Umbilical cord (tissue), 2 donors: ENCODE results near the gene RIT2. TPM values are rescaled to one million over a fixed set of nuclear protein-coding genes. Genes with fewer than 3 reads are reported as not detected.
A peak's percentile ranks its signal among the peaks of the same experiment; 100 is the strongest.

Source experiments
- DNase-seq: peaks from one replicate; pipeline ENCODE4 v3.0.0-alpha.2; 2015; ENCODE audit warnings: low spot score
- total RNA-seq: library from RNA; depleted of rRNA; stranded (reverse); fragments of >200 nt; gene quantifications from one replicate; pipeline ENCODE4 v1.2.3, GENCODE V29; 2014; ENCODE audit warnings: low replicate concordance; ENCODE audit not compliant: insufficient read depth

RIT2 gene
- not detected for total RNA-seq

DNA sequence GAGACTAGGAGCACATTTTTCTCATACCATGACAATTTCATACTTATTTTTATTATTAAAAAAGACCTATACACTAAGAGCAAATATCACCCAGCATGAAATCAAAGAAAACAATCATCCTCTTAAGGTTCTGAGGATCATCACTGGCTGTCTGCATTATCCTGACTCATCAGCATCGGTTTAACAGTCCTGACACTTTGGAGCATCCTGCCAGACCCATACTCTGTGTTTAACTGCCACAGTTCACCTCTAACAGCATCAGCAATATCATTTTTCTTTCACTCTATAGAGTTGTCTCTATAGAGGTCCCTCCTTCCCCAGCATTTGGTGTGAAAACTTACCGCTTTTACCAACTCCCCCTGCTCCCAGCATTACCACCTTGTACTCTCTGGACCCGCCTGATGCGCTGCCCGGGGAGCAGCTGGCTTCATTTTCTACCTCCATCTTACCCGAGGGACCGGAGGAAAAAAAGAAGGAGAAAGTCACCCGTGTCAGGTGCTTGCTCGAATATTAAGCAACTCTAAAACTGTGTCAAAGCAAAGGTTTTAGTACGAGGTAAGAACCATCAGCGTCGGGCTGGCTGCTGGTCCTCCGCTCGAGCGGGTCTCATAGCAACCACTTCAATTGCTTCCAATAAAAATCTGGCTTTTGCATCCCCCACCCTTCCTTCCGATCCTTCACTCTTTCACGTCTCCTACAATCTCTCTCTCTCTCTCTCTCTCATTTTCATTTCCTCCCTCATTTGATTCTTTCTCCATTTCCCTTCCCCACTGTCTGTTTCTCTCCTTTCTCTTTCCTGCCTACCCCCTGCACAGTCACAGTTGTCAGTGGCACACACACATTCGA is at the start of gene RIT2:
RIT2 (minus strand) TSS at position 610 of the 846 bp plus-strand sequence.
- no peak for DNase-seq

DNA sequence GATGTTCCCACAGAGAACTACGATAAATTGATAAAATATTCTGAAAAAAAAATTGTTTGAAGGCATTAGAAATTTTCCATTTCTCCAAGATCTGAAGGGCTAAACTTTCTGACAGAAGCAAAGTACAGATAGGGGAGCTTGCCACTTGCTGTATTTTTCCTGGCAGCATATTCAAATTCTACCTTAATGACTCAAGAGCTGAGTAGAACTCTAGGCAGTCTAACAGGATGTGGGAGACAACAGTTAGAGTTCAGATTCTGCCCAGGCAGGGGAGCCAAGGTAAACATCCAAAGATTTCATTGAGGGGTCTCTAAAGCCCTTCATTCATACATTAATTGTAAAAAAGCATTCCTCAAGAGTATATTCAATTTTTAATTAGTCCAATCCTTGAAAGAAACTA is 46.0 kb upstream of the RIT2 start:
- DNase-seq = peak; percentile 15

DNA sequence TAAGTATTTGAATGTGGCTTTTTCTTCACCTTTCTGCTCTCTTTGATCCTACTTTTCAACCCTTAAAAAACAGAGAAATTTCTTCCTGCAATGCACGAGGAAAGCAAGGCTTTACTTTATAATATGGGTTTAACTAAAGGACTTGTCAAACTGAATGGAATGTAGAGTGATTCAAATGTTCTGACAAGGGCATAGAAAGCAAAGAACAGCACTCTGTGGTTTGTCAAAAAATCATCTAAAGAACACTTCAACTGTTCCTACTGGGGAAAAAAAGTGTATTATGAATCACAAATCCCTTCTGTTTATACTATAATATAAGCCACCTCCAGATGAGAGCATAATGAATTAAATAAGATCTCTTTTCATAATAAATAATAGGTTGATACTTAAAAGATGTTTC is 45.0 kb upstream of the RIT2 start:
- DNase-seq = peak; percentile 65

DNA sequence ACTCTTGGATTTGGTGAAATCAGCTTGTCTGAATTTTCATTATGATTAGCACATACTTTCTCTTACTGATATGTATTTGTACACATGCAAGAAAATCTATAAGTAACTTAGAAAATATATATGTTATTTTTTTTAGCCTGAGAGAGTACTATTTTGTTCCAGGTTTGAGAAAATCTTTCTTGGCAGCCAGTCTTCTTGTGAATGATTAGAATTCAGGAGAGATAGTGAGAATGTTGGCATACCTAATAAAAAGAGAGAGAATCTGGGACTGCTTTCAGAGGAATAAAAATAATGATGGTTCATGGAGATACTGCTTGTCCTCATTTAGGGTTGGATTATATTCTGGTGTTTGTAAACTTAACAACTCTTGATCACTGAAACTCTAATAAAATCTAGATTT is 44.4 kb upstream of the RIT2 start:
- no peak for DNase-seq

DNA sequence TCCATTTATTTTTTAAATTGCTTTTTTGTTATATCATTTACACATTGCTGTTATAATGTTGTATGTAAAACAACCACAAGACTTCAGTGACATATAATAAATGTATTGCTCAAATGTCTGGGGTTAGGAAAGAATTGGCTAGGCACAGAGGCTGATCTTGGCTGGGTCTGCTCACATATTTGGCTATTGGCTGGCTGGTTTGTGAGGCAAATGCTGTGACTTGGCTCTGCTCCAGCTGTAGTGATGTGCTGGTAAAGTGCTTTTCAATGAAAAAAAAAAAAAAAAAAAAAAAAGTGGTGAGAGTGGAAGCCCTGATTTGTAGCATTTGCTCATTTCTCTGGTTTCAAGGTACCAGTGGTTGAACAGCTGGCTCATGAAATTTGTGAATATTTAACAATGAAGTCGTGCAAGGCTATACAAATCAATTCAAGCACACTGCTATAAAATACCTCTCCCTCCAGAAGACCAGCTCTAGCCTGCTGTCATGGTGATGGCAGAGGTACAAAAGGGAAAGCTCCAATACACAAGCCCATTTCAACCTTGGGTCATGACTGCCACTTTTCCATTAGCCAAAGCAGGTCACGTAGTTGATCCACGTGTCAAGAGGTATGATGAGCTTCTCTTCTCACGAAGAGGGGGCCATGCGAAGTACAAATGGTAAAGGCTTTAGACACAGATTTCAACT is 43.7 kb upstream of the RIT2 start:
- DNase-seq = no peak

DNA sequence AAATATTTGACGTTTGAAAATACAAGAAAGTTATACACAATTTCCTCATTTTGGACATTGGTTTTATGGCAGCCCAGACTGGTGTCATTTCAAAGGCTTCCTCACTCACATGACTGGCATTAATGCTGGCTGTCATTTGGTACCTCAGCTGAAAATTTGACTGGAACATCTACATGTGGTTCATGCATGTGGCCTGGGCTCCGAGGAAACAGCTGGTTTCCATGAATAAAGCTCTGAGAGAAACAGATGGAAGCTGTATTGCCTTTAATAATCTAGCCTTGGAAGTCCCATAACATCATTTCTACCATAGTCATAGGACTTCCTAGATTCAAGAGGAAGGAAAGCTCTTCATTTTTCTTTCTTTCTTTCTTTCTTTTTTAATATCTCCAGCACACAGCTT is 42.9 kb upstream of the RIT2 start:
- DNase-seq = no peak

DNA sequence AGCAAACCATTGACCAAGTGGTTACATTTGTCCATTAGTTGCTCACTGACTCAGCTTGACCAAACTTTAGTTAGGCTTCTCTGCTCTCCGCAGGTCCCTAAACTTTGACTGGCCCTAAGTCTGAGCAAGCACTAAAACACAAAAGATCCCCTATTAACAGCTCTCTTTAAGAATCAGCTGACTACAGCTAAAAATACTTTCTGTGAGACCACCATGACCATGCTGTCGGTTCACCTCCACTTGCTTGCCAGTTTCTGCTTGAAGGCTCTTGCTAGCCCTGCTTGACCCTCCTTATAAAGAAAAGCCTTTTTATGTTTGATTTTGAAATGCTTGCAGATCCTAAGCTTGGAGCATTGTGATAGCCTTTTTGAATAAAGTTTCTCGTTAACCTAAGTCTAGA is 40.4 kb upstream of the RIT2 start:
- no peak for DNase-seq

DNA sequence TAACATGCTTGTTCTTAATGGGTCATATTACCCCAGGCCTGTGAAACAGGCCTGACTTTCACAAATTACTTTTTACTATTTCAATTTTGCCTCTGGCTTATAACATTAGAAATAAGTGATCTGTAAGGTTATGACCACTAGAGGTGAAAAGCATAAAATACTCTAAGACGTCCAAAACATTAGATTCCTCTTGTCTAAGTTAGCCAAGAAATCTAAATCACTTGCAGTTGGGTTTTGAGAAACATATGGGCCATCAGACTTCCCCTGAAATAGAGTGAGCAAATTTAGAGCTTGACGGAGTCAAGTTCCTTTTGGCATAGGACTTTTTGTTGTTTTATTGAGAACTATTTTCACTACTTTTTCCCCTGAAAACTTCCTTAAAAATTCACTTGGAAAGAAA is 32.7 kb upstream of the RIT2 start:
- no peak for DNase-seq

DNA sequence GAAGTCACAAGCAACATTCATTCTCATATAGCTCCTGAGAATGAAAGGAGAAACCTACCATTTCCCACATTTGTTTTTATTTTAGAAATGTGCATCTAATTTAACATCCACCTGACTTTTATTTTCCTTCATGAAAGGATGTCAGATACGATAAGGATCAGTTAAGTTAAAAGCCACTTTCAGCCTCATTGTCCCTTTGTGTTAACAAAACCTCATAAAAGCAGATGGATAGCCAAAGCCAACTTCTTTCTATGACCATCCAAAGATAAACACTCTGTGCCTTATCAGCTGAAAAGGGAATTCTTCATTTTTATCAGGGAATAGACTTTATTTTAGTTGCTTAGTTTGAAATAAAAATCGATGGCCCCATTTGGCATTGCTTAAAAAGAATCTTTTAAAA is 25.7 kb upstream of the RIT2 start:
- no peak for DNase-seq

DNA sequence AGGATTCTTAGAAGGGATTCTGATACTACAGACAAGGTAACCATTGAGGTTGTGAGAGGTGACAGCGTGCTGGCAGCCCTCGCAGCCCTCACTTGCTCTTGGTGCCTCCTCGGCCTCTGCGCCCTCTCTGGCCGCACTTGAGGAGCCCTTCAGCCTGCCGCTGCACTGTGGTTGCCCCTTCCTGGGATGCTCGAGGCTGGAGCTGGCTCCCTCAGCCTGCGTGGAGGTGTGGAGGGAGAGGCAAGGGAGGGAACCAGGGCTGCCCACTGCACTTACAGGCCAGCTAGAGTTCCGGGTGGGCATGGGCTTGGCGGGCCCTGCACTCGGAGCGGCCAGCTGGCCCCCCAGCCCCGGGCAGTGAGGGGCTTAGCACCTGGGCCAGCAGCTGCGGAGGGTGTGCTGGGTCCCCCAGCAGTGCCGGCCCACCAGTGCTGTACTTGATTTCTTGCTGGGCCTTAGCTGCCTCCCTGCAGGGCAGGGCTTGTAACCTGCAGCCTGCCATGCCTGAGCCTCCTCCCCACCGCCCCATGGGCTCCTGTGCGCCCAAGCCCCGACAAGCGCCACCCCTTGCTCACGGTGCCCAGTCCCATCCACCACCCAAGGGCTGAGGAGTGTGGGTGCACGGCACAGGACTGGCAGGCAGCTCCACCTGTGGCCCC is 23.9 kb upstream of the RIT2 start:
- no peak for DNase-seq

DNA sequence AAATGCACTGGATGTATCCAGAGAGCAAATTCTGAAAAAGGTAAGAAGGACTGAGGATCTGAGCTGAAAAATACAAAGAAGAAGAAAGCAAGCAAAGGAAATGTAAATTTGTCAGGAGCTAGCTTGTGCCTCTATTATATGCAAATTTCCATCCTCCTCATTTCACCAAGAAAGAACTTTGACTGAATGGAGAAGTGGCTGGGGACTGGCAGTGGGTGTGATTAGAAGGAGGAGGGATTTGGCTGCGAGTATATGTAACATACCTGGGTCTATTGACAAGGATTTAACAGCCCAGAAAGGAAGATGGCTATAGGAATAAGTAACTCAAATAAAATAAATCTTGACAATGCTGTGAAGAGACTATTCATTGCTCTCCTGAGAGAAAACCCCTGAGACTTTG is 19.4 kb upstream of the RIT2 start:
- no peak for DNase-seq

DNA sequence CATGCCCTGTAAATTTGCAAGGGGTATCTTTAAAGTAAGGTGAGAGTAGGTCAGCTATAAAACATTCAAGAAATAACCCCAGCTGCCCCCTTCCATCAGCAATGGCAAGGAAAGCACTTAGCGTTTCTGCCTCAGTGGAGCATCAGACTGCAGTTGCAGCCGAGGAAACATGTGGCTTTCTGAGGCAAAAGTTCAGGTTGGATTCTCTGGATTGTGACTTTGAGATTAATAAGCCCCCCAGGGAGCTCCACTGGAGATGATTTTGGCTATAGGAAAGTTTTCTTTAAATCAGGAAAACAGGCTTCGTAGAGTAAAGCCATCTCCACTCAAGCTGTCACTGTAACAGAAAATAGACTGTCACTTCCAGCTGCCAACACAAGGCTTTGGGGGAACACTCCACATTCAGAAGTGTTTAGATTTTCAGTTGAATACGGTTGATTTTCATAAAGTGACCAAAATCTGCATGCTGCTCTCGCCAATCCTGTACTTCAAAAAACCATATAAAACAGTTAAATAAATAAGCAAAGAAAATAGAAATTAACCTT is 15.3 kb upstream of the RIT2 start:
- no peak for DNase-seq

DNA sequence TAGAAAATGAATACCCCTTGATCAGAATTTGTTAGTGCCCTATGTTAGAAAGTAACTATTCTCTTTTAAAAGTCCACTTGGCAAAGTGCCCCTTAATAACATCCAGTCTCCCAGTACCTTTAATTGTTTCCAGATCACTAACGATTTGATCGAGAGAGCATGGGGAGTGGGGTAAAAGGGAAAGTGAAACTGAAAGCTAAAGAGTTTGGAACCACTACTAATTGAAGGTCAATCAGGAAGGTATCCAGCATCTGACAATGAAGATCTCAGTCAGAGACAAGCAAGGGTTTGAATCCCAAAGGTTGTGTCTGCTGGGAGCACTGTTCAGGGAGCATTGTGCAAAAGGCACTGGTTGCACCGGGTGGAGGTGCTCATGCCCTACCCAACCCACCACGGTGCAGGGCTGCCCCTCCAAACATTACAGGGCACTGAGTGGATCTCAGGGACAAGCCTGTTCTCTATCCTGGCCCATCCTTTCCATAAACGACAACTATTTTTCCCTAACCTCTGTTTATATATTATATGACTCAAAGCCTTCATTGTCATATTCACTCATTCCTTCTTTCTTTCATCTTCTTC is 14.6 kb upstream of the RIT2 start:
- no peak for DNase-seq

DNA sequence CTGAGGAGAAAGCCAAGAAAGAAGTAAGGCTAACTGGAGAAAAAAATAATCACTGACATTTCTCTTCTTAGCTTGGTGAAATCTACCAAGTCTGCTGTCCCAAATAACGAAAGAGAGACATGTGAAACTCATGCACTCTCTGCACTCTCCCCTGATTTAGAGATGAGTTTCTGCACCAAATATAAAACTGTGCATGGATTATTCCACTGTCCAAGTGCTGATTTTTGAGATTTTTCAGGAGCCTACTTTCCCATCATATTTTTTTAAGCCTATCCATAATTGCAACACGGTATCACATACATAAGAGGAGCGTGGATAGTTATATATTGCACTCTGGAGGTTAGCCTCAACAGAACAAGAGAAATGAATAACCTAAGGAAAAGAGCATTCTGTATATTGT is 10.0 kb upstream of the RIT2 start:
- no peak for DNase-seq

DNA sequence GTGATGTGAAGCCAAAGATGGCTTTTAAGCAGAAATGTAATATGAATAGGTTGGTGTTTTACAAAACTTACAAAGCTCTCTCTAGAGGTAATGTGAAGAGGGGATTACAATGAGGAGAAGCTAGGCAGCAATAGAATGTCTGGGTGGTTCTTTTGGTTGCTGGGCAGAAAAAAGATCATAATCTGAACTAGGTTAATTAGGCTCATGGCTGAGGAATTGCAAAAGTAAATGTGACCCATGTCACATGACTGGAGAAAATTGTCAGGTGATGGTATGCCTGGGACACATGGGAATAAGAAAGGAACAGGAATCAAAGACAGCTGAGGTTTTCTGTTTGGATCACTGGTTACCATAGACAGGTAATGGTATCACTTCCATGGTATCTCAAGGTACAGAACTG is 7.5 kb upstream of the RIT2 start:
- DNase-seq = no peak

DNA sequence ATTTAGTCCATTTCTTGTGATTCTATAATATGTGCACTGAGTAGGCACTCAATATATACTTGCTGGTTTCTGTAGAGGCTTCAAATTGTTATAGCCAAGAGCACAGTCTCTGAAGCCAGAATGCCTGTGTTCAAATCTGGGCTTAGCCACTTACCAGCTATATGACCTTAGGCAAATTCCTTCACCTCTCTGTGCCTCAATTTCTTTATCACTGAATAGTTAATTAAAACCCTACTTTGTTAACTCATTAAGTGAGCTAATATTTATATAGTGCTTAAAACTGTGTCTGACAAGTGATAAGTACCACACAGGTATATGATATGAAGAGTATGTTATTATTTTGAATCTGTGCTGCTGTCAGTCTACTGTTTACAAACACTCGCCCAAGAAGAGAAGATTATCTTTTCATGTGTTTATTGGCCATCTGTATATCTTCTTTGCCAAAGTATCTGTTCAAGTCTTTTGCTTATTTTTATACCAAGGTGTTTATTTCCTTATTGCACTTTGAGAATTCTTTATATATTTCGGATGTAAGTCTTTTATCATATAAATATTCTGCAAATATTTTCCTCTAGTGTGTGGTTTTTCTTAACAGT is 1.3 kb upstream of the RIT2 start:
- no peak for DNase-seq

DNA sequence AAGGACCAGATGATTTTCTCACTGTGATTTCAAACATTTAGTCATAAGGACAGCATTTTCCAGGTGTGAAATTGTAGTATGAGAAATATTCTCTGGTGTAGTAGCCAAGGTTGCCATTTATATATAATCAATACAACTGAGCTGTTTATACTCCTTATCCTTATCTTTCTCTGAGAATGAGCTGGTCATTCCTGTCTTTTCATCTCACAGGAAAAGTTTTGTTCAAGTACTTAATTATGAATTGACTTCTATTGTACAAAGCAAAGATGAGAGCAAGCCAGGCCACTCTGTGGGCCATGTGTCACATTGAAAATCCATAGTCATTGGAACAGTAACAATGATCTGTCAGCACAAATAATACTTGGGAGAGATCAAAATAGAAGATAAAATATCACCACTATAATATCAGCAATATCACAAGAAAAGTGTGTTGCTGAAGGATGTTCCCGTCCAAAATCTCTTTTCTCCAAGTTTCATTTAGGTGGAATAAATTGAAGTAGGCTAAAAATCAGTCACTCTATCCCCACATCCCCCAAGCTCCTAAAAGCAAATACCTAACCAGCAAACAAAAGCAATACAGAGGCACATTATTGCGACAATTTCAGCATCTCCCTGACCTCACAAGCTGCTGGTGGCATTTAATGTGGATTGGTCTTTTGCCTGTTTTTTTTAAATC is 2.1 kb downstream of the RIT2 start:
- no peak for DNase-seq

DNA sequence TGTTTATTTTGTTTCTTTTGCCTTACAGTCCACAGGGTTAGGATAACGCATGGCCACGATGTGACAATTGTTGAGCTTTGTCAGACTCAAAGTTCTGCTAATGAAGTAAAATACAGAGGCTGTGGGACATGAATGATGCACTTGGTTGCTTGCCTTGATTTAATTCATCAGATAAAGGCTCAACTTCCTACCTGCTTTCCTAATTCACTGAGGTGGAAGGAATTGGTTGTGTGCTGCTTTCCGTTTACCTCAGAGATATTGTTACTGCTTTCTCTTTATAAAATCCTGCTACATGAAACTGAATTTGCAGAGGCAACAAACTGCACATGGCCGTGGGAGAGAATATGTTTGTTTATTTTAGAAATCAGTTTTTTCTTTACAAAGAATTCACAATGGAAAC is 6.6 kb downstream of the RIT2 start:
- DNase-seq = no peak

DNA sequence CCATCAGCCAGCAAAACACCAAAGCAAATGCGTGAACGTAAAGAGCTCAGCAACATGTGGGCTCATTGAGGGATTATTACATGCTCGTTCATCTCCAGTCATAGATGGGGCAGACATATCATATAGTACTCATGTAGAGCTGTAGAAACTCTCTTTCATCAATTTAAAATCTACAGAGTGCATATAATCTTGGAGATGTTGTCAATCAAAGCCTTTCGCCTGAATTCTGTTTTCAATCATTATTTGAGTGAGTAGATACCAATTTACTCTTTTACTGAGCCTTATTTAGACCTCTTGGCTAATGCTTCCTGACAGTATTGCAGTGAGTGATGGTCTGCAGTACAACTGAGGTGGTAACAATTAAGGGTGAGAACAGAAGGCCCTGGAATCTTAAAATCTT is 7.0 kb downstream of the RIT2 start:
- no peak for DNase-seq

DNA sequence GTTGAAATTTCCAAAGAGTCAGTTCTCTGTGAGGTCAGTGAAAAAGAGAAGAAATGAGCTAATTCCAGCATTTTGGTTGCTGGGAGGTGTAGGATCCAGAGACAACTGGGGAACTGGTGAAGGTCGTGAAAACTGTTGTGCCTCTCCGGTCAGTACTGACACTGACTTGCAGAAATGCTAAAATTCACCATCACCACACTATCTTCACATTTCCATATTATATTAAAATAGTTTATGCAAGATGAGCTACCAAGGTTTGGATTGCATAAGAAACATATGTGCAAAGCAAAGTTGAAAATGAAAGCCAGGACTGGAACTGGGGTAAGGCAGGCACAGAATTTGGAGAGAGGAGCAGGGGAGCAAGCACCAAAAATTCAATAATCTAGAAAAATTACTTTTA is 21.8 kb downstream of the RIT2 start:
- no peak for DNase-seq

DNA sequence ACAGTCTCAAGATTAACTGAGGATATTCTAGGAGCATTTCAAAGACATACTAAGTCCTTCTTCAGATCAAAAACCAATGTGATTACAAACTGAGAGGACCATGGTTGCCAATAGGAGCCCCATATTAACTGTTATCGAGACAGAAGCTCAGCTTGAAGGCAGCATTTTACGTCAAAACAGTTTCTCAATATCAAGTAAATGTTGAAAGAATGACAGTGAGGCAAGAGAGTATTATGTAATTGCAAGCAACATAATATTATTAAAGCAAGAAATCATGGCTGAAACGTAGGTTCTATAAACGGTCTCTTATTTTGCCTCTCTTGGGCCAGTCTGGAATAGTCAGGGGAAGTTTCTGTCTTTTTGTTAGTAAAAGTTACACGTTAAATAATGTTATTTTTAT is 22.9 kb downstream of the RIT2 start:
- DNase-seq = no peak
